Sigmoid colon (tissue), 3 donors: Measurements from ENCODE around the gene COL4A4.

Experiments used
- CTCF ChIP-seq, 4 experiments: fragments of 450-650 bp in 3 of 4; fragments of 200-600 bp in 1 of 4; IDR thresholded peaks; one replicate each; pipeline ENCODE4 v1.5.1; 2016 to 2019; ENCODE audit warnings: antibody characterized with exemption in 4 of 4, mild to moderate bottlenecking in 3 of 4, moderate library complexity in 2 of 4
- POLR2A ChIP-seq, 2 donors: fragments of 450-650 bp; IDR thresholded peaks; one replicate each; pipeline ENCODE4 v1.6.1; 2016; ENCODE audit warnings: antibody characterized with exemption in 2 of 2, mild to moderate bottlenecking in 2 of 2, moderate library complexity in 2 of 2

GRCh38 chr2:227164763-227165291 lies 822 bp upstream of the COL4A4 start:
- no peak for TF ChIP-seq CTCF (IDR thresholded peaks at IDR 0.05)
- no peak for TF ChIP-seq POLR2A (IDR thresholded peaks at IDR 0.05)
